GM19468 (cell line): ENCODE measurements around the gene SLC39A13.

Experiments
- ATAC-seq: cut with Tn5 transposase; IDR thresholded peaks from one replicate; pipeline ENCODE4 v1.9.1; 2021; ENCODE audit warnings: mild to moderate bottlenecking, moderate library complexity, moderate number of reproducible peaks; ENCODE audit not compliant: unreplicated experiment; ENCODE audit errors: extremely low read depth

Gene SLC39A13

DNA sequence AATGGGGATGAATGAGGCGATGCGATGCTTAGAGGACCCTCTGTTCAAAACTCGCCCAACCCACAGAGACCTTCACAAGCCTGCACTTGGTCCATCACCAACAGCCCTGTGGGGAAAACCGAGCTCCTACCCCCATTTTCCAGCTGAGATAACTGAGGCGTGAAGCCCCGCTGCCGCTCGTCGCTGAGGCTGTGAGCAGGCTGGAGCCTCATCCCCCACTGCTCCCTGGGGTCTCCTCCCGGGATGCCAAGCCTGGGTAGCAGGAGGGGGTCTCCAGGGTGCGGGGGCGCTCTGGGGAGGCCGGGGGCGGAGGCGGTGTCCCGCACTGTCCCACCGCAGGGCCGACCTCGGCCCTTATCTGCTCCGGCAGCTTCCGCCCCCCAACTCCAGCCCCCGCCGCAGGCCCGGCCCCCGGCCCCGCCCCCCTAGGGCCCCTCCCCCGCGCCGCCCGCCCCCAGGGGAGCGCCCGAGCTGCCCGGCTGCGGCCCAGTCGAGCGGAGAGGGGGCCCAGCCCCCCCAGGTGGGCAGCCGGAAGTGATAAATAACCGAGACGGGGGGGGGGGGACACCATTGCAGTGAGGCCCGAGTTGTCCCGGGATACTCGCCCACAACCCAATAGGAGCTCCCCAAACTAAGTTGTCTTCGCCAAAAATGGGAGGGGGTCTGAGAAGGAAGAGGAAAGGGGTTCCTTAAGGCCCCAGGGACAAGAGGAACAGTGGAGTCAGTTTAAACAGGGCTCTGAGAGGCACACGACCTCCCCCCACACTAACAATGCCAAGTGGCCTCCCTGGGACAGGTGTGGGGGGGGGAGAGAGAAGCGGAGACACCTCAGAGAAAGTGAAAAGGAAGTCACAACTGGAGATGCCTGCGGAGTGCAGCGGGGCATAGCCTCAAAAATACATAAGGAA lies 8.3 kb upstream of the SLC39A13 start:
- ATAC-seq: no peak

DNA sequence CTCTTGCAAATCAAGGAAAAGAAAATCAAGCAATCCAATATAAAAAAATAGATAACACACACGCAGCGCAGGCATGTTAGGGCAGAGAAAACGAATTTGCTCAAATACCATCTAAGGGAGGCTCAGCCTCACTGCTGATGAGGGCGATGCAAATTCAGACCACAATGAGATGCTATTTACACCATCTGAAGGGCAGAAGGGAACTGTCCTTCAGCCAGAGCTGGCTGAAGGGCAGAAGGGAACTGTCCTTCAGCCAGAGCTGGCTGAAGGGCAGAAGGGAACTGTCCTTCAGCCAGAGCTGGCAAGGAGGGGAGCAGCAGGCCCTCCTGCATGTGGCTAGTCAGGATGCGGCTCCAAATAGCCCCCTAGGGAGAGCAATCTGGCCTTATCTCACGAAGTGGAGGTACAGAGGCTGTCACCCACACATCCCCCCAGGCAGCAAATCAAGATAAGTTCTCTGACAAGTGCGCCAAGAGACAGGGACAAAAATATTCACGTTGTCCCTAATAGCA lies 7.6 kb upstream of the SLC39A13 start:
- no peak for ATAC-seq

DNA sequence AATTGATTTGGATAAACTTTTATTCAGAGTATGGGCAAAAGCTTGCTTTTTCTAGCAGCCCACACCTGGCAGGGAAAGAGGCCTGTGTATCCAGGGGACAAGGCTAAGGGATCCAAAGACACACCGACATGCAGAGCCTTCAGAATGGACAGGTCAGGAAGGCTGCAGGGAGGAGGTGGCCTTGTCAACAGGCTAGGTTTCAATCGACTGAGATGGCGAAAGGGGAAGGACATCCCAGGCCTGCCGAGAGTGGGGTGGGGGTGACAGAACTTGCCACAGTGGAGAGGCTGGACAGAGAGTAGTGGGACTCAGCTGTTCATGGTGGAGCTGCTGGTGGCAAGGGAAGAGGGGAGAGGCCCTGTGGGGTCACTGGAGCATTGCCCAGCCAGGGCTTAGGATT lies 5.3 kb upstream of the SLC39A13 start:
- no peak for ATAC-seq

DNA sequence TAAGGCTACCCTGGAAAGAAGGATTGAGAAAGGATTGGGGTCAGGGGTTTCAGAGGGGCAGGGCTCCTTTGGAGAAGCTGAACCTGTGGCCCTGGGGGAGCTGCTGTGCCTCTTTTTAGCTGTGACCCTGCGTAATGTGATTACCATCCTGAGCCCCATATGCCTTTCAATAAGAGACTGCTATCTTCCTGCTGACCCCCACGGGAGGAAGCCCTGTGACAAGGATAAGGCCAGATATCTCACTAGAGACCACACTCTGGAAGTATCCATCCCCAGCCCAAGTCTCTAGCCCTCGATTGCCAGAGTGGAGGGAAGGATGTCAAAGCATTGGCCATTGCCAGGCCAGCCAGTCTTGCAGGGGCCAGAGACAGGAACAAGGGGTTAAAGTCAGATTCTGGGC lies 4.8 kb upstream of the SLC39A13 start:
- no peak for ATAC-seq

DNA sequence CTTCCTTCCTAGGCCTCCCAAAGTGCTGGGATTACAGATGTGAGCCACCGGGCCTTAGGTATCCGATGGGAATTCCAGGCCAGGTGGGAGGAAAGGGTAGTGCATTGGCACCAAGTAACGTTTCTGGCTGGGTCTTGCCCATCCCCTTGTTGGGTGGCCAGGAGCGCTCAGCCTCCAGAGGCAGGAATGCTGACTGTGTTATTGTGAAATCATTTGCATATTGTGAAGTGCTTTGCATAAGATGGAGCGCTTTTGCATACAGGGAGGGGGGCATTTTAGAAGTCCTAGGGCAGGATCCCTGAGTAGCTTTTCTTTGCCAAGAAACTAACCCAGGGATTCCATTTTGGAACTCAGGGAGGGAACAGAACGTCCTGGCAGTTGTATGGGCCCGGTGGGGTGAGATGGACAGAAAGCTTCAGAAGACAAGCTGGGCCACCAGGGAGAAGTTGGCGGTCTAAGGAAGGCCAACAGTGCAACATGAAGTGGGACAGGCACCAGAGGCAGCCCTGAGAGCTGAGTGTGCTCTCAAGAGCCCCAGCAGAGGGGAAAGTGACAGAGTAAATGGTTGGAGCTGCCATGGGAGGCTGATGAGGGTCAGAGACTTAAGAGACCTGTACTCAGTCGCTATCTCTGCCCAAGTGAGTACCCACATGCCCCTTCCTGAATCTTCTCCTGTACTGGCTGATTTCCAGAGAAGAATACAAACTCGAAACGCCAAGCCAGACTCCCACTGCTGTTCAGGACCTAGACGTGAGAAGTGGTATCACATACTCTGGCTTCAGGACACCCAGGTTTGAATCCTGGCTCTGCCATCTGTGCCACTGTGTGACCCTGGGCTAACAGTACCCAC lies 1.3 kb upstream of the SLC39A13 start:
- ATAC-seq: no peak

DNA sequence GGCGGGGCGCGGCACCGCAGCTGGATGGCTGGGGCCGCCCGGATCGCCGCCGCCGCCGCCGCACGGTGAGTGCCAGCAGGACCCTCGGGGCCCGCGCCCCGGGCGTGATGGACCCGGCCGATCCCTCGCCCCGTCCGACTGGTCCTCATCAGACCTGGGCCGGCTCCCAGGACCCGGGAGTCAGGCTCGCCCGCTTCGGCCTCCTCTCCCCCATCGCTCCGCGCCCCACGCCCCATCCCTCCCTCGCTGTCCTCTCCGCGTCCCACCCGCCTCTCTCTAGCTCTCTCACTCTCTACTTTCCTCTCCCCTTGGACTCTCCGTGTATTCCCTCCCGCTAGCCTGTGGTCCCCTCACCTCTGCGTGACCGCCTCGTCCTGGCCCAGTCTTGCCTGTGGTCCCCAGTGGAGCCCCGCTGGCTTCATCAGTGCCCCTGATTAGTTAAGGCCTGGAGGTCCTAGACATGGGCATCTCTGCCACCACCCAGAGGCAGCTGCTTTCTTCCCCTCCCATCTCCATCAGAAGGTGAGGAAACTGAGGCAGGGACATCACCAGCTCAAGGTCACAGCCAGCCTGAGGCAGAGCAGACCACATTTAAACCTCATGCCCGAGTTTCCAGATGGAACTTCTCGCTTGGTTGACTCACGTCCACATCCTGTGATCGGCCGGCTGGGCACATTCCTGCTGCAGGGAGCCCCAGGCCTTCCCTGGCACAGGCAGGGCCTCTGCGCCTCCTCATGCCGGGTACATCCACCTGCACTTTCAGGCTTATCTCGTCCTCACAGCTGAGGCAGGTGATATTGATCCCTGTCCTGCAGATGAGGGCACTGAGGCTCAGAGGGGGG lies 429 bp downstream of the SLC39A13 start:
- ATAC-seq: no peak

DNA sequence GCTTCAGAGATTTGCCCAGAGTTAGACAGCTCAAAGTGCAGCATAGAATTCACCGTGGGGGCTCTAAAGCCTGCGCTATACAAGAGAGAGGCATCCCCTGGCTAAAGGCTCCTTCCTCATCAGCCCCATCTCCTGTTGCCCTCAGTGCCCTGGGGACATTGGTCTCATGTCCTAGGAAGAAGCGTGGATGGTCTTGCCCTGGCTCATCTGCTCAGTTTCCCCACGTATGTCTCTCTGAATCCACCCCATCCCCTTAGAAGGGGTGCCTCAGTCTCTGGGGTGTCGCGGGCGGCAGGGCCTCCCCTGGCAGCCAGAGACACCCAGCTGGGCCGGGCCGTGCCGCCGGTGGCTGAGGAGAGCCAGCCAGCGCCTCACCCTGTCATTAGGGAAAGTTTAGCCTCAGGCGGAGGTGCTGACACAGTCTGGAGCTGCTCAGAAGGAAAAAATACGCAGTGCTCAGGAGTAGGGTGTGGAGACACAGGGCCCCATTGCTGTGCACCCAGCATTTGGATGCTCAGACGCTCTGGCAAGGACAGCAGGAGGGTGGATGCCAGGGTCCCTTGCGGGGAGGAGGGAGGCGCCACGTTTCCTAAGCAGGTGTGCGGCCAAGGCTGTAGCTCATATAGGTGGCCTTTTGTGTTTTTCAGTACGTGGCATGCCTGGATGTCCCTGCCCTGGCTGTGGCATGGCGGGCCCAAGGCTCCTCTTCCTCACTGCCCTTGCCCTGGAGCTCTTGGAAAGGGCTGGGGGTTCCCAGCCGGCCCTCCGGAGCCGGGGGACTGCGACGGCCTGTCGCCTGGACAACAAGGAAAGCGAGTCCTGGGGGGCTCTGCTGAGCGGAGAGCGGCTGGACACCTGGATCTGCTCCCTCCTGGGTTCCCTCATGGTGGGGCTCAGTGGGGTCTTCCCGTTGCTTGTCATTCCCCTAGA lies 1.3 kb downstream of the SLC39A13 start:
- no peak for ATAC-seq

DNA sequence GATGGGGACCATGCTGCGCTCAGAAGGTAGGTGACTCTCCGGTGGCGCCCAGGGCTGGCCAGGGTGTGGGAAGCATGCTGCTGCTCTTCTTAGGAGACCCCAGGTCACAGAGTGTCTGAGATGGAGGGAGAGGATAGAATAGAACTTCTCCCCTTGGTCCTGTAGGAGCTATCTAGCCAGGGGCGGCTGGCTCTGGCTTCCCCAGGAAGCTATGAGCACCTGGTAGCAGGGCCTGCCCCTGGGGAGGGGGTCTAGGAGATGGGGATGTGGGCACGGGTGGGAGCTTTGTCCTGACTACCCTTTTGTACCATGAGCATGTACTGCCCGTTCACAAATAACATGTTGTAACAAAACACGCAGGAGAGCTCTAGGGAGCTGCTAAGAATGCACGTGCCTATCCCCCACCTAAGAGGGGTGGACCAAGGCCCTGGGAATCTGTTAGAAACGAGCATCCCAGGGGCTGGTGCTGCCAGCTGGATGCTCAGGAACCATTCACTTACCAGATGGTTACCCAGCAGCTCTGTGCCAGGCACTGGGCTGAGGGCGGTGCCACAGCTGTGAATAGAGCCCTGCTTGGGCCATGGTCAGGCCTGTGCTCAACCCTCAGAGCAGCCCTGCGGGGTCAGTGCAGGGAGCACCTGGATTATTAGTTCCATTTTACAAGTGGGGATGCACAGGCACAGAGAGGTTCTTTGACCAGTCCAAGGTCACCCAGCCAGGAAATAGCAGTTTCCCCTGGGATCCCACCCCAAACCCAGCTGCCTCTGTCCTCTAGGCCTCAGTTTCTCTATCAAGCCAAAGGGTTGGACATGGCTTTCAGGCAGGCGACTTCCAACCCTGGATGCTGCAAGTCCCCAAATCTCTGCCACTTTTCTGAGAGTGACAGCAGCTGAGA lies 2.2 kb downstream of the SLC39A13 start:
- no peak for ATAC-seq

DNA sequence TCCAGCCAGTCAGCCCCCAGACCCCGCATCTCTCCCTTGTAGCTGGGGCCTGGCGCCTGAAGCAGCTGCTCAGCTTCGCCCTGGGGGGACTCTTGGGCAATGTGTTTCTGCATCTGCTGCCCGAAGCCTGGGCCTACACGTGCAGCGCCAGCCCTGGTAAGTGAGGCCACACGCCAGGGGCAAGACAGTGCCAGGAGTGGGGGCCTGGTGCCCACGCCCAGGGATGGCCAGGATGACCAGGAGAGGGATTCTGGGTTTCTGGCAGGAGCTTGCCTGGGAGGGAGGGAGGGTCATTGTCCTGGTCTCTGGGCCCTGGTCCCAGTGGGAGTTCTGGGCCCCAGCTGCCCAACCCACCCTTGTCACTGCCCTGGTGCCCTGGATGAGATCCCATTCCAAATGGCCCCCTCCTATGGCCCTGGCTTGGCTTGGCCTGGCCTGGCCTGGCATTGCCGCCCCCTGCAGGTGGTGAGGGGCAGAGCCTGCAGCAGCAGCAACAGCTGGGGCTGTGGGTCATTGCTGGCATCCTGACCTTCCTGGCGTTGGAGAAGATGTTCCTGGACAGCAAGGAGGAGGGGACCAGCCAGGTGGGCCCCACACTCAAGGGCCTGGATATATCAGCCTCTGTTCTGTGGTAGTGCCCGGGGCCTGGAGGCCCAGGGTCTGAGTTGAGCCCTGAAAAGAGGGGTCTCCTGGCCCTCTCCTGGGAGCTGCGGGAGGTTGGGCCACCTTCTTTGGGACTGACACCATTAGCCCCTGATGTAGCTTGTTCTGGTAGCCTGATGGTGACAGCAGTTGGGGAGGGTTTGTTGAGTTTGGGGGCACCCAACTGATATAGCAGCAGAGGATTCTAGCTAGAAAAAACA lies 3.7 kb downstream of the SLC39A13 start:
- ATAC-seq: no peak

DNA sequence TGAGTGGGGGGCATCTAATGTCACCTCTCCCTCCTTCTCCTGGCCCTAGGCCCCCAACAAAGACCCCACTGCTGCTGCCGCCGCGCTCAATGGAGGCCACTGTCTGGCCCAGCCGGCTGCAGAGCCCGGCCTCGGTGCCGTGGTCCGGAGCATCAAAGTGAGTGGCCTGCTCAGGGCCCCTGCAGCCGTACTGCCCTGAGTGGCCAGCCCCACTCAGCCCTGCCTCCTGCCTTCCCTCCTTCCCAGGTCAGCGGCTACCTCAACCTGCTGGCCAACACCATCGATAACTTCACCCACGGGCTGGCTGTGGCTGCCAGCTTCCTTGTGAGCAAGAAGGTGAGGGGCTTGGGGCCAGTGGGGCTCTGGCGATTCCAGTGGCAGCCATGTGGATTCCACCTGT lies 5.0 kb downstream of the SLC39A13 start:
- no peak for ATAC-seq

DNA sequence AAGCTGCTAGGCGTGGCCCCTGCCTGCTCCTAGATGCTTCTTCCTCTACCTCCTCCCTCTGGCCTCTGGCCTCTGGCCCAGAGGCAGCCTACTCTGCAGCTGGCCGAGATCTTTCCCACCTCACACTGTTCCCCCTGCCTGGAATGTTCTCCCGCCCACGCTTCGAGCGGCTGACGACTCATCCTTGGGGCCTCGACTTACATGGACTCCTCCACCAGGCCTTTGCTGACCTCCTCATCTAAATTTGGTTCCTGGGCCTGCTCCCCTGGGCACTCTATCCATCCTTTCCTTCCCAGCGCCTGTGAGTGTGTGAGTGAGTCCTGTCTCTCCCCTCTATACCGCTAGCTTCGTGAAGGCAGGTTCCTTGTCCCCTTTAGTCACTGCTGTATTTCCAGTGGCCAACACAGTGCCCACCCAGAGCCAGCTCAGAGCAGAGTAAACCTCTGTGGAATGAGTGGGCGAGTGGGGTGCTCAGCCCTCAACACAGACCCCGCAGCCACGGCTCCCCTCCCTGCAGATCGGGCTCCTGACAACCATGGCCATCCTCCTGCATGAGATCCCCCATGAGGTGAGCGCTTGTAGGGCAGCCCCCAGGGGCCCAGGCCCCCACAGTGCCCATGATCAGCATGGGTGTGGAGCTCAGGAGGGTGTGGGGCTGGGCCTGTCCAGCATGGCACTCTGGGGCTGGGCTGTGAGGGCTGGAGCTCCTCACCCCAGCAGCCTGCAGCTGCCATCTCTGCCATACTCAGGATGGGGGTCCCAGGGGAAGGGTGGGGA lies 5.7 kb downstream of the SLC39A13 start:
- ATAC-seq: no peak

DNA sequence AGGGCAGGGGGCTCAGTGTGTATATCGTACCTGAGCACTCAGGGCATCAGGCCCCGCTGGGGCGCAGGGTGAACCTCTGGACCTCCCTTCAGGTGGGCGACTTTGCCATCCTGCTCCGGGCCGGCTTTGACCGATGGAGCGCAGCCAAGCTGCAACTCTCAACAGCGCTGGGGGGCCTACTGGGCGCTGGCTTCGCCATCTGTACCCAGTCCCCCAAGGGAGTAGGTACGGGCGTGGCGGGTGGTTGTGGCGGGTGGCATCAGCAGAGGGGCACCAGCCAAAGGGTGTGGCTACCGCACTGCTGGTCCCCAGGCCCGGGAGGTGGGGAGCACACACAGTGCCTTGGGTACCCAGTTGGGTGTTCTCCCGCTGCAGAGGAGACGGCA lies 6.3 kb downstream of the SLC39A13 start:
- no peak for ATAC-seq

DNA sequence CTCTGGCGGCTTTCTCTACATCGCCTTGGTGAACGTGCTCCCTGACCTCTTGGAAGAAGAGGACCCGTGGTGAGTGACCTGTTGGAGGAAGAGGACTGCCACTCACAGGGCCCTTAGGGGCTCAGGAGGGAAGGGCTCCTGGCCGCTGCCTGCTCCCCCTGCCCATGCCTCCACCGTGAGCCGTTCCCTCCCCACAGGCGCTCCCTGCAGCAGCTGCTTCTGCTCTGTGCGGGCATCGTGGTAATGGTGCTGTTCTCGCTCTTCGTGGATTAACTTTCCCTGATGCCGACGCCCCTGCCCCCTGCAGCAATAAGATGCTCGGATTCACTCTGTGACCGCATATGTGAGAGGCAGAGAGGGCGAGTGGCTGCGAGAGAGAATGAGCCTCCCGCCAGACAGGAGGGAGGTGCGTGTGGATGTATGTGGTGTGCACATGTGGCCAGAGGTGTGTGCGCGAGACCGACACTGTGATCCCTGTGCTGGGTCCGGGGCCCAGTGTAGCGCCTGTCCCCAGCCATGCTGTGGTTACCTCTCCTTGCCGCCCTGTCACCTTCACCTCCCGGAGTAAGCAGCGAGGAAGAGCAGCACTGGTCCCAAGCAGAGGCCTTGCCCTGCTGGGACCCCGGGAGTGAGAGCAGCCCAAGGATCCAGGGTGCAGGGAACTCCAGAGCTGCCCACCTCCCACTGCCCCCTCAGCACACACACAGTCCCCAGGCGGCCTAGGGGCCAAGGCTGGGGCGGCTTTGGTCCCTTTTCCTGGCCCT lies 6.9 kb downstream of the SLC39A13 start:
- ATAC-seq: no peak

DNA sequence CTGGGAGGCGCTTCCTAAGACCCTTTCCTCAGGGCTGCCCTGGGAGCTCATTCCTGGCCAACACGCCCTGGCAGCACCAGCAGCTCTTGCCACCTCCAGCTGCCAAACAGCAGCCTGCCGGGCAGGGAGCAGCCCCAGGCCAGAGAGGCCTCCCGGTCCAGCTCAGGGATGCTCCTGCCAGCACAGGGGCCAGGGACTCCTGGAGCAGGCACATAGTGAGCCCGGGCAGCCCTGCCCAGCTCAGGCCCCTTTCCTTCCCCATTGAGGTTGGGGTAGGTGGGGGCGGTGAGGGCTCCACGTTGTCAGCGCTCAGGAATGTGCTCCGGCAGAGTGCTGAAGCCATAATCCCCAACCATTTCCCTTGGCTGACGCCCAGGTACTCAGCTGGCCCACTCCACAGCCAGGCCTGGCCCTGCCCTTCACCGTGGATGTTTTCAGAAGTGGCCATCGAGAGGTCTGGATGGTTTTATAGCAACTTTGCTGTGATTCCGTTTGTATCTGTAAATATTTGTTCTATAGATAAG lies 7.6 kb downstream of the SLC39A13 start:
- ATAC-seq: no peak

DNA sequence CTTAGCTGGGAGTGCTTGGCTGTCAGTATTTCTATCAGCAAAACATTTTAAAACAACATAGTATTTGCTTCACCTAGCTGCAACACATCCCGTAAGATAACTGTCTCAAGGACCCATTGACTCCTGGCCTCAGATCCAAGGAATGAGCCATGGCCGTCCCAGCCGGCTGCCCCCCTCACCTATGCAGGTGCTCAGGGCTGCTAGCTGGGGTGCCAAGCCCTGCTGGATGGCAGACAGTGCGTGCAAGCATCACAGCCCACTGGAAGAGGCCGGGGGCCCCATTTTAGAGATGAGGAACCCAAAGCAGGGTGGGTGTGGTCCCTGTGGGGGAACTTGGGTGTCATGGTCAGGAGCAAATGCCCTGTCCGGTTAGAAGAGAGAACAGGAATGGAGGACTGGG lies 9.3 kb downstream of the SLC39A13 start:
- ATAC-seq: no peak
